ENCODE data around the gene ANKRD9.

Gene ANKRD9

DNA sequence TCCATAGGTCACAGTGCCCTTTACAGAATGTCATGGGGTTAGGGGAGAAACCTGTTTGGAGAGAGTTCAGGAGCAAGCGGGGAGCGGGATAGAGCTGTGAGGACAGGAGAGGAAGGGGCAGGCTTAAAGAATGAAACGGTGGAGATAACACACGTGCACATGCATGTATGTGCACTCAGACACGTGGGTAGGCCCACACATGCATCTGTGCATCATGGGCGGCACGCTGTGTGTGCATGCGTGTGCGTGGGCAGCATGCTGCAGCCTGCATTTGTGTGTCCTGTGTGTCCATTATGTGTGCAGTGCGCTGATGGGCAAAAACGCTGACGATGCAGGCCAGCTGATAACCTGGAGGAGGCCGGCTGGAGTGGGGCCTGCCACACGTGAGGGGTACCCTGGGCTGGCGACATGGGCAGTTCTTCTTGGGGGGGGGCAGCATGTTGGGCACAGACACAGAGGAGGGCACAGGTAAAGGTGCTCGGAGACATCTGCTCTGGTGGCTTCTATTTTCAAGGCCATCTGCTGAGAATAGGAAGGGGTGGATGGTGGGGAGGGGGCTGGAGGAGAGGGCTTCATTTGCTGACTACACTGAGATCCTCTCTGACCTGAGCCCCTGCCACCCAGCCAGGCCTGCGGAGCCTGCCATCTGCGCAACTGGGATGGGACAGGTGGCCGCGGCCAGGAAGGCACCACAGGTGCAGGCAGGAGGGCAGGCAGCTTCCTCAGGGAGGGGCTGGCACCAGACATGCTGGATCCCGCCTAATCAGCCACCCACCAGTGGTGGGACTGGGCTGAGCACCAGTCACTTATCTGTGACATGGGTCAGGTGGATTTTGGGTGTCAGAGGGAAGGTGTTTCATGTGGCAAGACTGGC, 4.6 kb upstream of the ANKRD9 start:
- no peak for TF ChIP-seq TCF12 (IDR thresholded peaks at IDR 0.05; ENCODE audit: low read depth)
- TF ChIP-seq CEBPB (IDR thresholded peaks at IDR 0.05): no peak
- TF ChIP-seq EP300 (IDR thresholded peaks at IDR 0.05; ENCODE audit: borderline replicate concordance): no peak
- no peak for TF ChIP-seq CREB1 (IDR thresholded peaks at IDR 0.05; ENCODE audit: low read depth)
- no peak for TF ChIP-seq TEAD4 (IDR thresholded peaks at IDR 0.05)

DNA sequence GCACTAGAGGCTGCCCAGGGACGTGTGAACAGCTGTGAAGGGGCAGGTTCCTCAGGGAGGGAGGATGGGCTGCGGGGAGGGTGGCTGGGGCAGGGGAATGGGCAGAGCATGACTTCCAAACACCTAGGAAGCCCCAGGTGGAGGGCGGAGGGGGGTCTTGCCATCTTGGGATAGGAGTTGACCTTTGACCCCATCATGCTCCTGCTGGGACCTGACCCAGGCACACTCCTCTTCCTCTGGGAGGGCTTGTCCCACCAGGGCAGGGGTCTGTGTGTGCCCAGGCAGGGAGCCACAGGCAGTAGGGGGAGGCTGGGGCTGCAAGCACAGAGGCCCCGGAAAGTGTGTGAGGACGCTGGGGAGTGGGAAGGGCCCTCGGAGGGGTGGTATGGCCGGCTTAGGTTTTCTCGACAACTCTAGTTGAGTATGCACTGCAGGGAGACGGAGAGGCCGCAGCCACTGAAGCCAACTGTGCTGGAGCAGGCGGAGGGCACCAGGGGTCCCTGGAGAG, 3.3 kb upstream of the ANKRD9 start:
- TF ChIP-seq, protein P1, sequence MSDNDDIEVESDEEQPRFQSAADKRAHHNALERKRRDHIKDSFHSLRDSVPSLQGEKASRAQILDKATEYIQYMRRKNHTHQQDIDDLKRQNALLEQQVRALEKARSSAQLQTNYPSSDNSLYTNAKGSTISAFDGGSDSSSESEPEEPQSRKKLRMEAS (IDR thresholded peaks at IDR 0.05): no peak
- TF ChIP-seq TEAD4 (IDR thresholded peaks at IDR 0.05) (no peak), NFIC (IDR thresholded peaks at IDR 0.05) (no peak), TAF1 (IDR thresholded peaks at IDR 0.05; ENCODE audit: low read depth) (no peak), RAD21 (IDR thresholded peaks at IDR 0.05; ENCODE audit: low read depth) (no peak), TCF12 (IDR thresholded peaks at IDR 0.05; ENCODE audit: low read depth) (no peak), EP300 (IDR thresholded peaks at IDR 0.05; ENCODE audit: borderline replicate concordance) (no peak)

DNA sequence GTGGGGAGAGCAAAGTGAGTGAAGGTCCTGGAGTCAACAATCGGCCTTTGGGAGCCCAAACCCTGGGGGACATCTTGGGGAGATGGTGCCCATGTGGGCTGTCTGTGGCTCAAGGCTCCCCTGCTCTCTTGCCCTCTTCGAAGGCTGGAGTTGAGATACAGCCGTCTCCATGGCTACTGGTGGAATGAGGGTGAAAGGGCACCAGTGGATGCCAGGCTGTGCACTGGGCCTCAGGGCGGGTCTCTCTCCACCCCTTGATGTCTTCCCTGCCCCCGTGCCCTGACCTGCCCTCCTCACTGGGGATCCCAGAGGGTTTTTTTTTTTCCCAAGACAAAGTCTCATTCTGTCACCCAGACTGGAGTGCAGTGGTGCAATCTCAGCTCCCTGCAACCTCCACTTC, 2.0 kb upstream of the ANKRD9 start:
- TF ChIP-seq NFIC (IDR thresholded peaks at IDR 0.05) (no peak), TEAD4 (IDR thresholded peaks at IDR 0.05) (no peak), ZBTB7A (IDR thresholded peaks at IDR 0.05; ENCODE audit: low read depth) (no peak), FOXM1 (IDR thresholded peaks at IDR 0.05; ENCODE audit: borderline replicate concordance, low read depth) (no peak), RAD21 (IDR thresholded peaks at IDR 0.05; ENCODE audit: low read depth) (no peak), CEBPB (IDR thresholded peaks at IDR 0.05) (no peak), TCF12 (IDR thresholded peaks at IDR 0.05; ENCODE audit: low read depth) (no peak), CREB1 (IDR thresholded peaks at IDR 0.05; ENCODE audit: low read depth) (no peak)
- TF ChIP-seq, protein P2, sequence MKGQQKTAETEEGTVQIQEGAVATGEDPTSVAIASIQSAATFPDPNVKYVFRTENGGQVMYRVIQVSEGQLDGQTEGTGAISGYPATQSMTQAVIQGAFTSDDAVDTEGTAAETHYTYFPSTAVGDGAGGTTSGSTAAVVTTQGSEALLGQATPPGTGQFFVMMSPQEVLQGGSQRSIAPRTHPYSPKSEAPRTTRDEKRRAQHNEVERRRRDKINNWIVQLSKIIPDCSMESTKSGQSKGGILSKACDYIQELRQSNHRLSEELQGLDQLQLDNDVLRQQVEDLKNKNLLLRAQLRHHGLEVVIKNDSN (IDR thresholded peaks at IDR 0.05): no peak
- TF ChIP-seq, protein P3, sequence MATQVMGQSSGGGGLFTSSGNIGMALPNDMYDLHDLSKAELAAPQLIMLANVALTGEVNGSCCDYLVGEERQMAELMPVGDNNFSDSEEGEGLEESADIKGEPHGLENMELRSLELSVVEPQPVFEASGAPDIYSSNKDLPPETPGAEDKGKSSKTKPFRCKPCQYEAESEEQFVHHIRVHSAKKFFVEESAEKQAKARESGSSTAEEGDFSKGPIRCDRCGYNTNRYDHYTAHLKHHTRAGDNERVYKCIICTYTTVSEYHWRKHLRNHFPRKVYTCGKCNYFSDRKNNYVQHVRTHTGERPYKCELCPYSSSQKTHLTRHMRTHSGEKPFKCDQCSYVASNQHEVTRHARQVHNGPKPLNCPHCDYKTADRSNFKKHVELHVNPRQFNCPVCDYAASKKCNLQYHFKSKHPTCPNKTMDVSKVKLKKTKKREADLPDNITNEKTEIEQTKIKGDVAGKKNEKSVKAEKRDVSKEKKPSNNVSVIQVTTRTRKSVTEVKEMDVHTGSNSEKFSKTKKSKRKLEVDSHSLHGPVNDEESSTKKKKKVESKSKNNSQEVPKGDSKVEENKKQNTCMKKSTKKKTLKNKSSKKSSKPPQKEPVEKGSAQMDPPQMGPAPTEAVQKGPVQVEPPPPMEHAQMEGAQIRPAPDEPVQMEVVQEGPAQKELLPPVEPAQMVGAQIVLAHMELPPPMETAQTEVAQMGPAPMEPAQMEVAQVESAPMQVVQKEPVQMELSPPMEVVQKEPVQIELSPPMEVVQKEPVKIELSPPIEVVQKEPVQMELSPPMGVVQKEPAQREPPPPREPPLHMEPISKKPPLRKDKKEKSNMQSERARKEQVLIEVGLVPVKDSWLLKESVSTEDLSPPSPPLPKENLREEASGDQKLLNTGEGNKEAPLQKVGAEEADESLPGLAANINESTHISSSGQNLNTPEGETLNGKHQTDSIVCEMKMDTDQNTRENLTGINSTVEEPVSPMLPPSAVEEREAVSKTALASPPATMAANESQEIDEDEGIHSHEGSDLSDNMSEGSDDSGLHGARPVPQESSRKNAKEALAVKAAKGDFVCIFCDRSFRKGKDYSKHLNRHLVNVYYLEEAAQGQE (IDR thresholded peaks at IDR 0.05; ENCODE audit: low read depth): no peak

DNA sequence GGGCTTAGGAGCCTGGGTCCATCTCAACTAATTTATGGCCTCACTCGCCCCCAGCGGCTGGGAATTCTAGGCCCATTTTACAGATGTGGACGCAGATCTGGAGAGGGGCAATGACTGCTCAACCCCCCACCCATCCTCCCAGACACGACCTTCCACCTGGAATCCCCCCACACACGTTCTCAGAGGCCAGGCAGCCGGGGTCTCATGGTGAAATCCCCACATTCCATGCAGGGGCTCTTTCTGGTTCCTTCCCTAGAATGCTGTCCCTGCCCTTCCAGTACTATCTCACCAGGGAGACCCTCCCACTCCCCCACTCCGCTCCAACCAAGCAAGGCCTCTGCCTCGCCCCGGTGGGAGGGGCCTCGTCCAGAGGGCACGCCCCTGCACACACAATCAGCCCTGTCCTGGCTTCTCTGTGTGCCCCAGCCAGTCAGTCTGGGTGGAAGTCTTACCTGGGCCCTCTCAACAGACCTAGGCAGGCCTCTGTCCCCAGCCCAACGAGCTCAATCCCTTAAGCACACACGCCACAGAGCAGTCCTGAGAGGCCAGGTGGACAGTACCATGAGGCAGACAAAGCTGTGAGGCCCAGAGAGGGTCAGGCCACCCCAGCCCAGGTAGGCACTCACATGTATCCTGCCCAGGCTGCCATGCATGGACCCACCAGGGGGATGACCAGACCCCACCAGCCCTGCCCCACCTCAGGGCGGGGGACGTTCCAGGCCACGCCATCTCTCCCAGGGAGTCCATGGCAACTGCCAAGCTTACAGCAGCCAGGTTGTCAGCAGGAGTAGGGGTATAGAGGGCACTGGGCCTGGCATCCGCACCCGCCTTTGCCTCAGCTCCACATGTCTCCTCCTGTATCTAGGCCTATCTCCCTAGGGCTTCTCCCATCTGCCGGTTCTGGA, 1.3 kb upstream of the ANKRD9 start:
- TF ChIP-seq CEBPB (IDR thresholded peaks at IDR 0.05) (no peak), YY1 (IDR thresholded peaks at IDR 0.05; ENCODE audit: low read depth) (no peak), NFIC (IDR thresholded peaks at IDR 0.05) (no peak), TEAD4 (IDR thresholded peaks at IDR 0.05) (no peak), EP300 (IDR thresholded peaks at IDR 0.05; ENCODE audit: borderline replicate concordance) (no peak), FOXM1 (IDR thresholded peaks at IDR 0.05; ENCODE audit: borderline replicate concordance, low read depth) (no peak)
- TF ChIP-seq, protein P3 (IDR thresholded peaks at IDR 0.05; ENCODE audit: low read depth): no peak
- TF ChIP-seq, protein P1 (IDR thresholded peaks at IDR 0.05): 0 out of 2 replicates have a peak, but pooled peaks have one; percentile 23

DNA sequence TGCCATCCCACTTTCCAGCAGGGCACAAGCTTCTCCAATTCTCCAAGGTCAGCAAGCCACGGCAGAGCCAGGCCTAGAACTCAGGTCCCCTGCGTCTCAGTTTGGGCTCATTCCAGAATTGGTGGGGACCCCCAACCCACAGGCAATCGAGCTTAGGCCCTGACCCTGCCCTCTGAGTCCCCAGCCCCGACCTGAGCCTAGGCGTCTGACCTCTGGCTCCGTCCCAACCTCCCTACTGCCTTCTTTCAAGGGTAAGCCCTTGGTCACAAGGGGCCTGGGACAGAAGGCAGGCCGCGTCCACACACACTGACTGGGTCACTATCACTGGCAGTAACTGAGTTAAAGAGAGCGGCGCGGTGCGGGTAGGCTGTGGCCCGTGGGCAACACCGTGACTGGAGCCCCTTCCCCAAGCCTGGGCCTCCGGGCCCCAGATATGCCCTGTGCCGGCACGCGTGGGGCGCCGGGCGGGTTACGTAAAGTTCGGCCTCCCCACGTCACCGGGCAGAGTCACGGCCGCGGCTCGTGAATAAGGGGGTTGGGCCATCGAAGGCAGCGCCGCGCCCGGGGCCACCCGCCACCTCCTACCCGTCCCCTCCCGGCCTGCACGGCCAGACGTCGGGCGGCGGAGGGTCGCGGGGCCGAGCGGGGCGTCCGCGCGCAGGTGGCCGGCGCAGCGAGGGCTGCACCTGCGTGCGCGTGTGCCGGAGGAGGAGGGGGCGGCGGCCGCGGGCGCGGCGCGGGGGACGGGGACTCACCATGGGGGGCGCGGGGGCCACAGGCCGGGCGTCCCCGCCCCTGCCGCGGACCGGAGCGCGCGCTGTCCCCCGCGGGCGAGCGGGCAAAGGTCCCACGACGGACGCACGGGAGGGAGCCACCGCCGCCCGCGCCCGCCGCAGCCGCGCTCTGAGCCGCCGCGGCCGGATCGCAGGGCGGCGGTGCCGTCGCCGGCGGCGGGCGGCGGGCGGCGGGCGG, 516 bp downstream of the ANKRD9 start:
- 0 out of 2 replicates have a peak, but pooled peaks have one; percentile 3 for TF ChIP-seq CEBPB (IDR thresholded peaks at IDR 0.05)
- peak; percentile 67; the same call in 1 of the 2 replicates for TF ChIP-seq ZBTB7A (IDR thresholded peaks at IDR 0.05; ENCODE audit: low read depth)
- TF ChIP-seq, protein P1 (IDR thresholded peaks at IDR 0.05): peak; percentile 63
- peak; percentile 23; the same call in 1 of the 2 replicates for TF ChIP-seq TAF1 (IDR thresholded peaks at IDR 0.05; ENCODE audit: low read depth)
- no peak for TF ChIP-seq TCF12 (IDR thresholded peaks at IDR 0.05; ENCODE audit: low read depth)
- 0 out of 2 replicates have a peak, but pooled peaks have one; percentile 31 for TF ChIP-seq CREB1 (IDR thresholded peaks at IDR 0.05; ENCODE audit: low read depth)
- TF ChIP-seq, protein P2 (IDR thresholded peaks at IDR 0.05): no peak

Measured in Ishikawa (cell line).